Mucosa of rectum (tissue), 2 donors: ENCODE data around the gene HYKK.
A peak's percentile ranks its signal among the peaks of the same experiment; 100 is the strongest.

Source experiments
- H3K27ac ChIP-seq, 2 donors: one replicate each; pipeline ENCODE4 v1.7.0; 2013; ENCODE audit warnings: inconsistent platforms in 2 of 2, low read depth in 2 of 2, low read length in 2 of 2
- H3K27me3 ChIP-seq, 2 donors: one replicate each; pipeline ENCODE4 v1.7.0; 2013; ENCODE audit warnings: low read length in 2 of 2; ENCODE audit not compliant: control insufficient read depth in 2 of 2, insufficient read depth in 2 of 2
- H3K36me3 ChIP-seq, 2 donors: one replicate each; pipeline ENCODE4 v1.7.0; 2013; ENCODE audit warnings: low read length in 2 of 2; ENCODE audit not compliant: control insufficient read depth in 2 of 2, insufficient read depth in 2 of 2
- H3K4me1 ChIP-seq, 2 donors: one replicate each; pipeline ENCODE4 v1.7.0; 2013; ENCODE audit warnings: low read length in 2 of 2, mild to moderate bottlenecking in 1 of 2; ENCODE audit not compliant: control insufficient read depth in 2 of 2, insufficient read depth in 2 of 2
- H3K4me3 ChIP-seq, 2 donors: one replicate each; pipeline ENCODE4 v1.7.0; 2013; ENCODE audit warnings: low read length in 2 of 2
- H3K9ac ChIP-seq, 2 donors: one replicate each; pipeline ENCODE4 v1.7.0; 2013; ENCODE audit warnings: low read length in 2 of 2, low read depth in 1 of 2, mild to moderate bottlenecking in 1 of 2
- H3K9me3 ChIP-seq, 2 donors: one replicate each; pipeline ENCODE4 v1.7.0; 2013; ENCODE audit warnings: low read length in 2 of 2; ENCODE audit not compliant: control insufficient read depth in 2 of 2
- donor health status: healthy.
- donor health status: Normal muscosa, but diverticular disease.

HYKK gene

GRCh38 chr15:78506971-78507830, at the start of gene HYKK:
Gene HYKK, plus strand, starts transcription at chr15:78507577. Its CDS starts 5,512 bp downstream, at chr15:78513089.
- H3K9ac ChIP-seq = peak within 1 kb of the TSS; percentile 77 to 81
- H3K4me3 ChIP-seq = peak within 1 kb of the TSS; percentile 90 to 92
- peak within 1 kb of the TSS; percentile 51 to 65 for H3K27ac ChIP-seq
- no peaks in the 10 kb centered on the region for H3K27me3 ChIP-seq
- no peaks in the 10 kb centered on the region for H3K9me3 ChIP-seq
- no peaks in the 10 kb centered on the region for H3K36me3 ChIP-seq
- H3K4me1 ChIP-seq = peaks cover 6 to 7% of the 10 kb centered on the region in 2 donors

DNA sequence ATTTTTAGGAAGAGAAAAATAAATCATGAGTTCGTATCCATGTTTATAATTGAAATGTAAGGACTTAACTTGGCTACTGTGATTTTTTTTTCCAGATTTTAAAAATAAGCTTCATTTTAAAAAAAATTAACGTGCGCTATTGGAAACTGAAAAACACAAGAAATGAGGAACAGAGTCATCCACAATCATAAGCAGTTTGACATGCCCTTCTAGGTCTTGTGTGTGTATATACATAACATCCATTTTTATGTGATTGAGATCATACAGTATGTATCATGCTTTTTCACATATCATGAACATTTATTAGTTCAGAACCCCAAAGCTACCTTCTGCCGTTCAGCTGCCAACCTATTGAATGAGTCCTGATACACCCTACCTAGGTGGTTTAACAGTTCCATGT, 46.6 kb upstream of the HYKK start:
- H3K9me3 ChIP-seq = no peaks in the 10 kb centered on the region
- H3K4me3 ChIP-seq = no peak overlapping the region
- no peak overlapping the region for H3K9ac ChIP-seq
- peaks cover 3 to 11% of the 10 kb centered on the region in 2 donors for H3K4me1 ChIP-seq
- H3K36me3 ChIP-seq = peaks cover 24 to 27% of the 10 kb centered on the region in 2 donors
- H3K27ac ChIP-seq = no peak overlapping the region
- H3K27me3 ChIP-seq = no peaks in the 10 kb centered on the region

DNA sequence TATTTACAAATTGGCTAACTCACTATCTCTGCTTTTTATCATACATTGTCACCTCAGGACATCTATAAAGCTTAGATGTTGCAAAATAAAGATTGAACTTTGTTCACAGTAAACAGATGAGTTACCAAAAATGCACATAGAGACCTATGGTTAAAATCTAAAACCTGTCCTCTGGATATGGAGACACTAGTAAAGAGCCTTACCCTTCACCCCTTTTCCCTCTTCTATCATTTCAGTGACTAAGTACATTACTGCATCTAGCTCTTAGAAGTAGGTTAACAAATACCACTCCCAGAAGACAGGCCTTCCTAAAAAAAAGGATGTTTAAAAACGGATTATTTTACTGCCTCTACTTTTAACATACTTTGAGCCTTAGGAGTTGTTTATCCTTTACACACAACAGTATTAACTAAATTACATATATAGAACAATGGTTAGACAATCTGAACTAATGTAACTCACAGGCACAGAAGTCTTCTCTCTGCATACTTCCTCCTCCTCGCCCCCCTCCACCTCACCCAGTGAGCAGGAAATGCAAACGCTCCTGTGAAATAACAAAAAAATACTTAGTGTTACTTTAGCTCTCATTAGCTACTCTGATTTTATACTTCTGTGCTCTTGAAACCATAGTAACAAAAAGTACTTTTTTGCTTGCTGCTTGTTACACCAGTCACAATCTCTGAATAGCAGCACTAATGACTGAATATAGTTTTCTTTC, 46.0 kb upstream of the HYKK start:
- no peak overlapping the region for H3K27ac ChIP-seq
- H3K36me3 ChIP-seq = peaks cover 29 to 33% of the 10 kb centered on the region in 2 donors
- H3K9me3 ChIP-seq = no peaks in the 10 kb centered on the region
- no peak overlapping the region for H3K4me3 ChIP-seq
- H3K9ac ChIP-seq = no peak overlapping the region
- peaks cover 0 to 7% of the 10 kb centered on the region in 2 donors for H3K4me1 ChIP-seq
- H3K27me3 ChIP-seq = no peaks in the 10 kb centered on the region

- Histone ChIP-seq H3K27ac (no peak overlapping the region), H3K36me3 (peaks cover 68 to 73% of the 10 kb centered on the region in 2 donors)
Measured at GRCh38 chr15:78469031-78469430, 38.3 kb upstream of the HYKK start.

GRCh38 chr15:78477295-78477694, 30.1 kb upstream of the HYKK start:
- H3K36me3 ChIP-seq = peaks cover 42 to 59% of the 10 kb centered on the region in 2 donors

More at GRCh38 chr15:78469031-78469430, 38.3 kb upstream of the HYKK start:
- no peak overlapping the region for H3K9ac ChIP-seq
- no peaks in the 10 kb centered on the region for H3K4me1 ChIP-seq
- H3K27me3 ChIP-seq = no peaks in the 10 kb centered on the region
- H3K9me3 ChIP-seq = no peaks in the 10 kb centered on the region
- no peak overlapping the region for H3K4me3 ChIP-seq

GRCh38 chr15:78479650-78480049, 27.7 kb upstream of the HYKK start:
- H3K27me3 ChIP-seq = no peaks in the 10 kb centered on the region
- H3K9ac ChIP-seq = no peak overlapping the region
- H3K36me3 ChIP-seq = peaks cover 42 to 59% of the 10 kb centered on the region in 2 donors
- no peaks in the 10 kb centered on the region for H3K9me3 ChIP-seq
- no peak overlapping the region for H3K27ac ChIP-seq
- H3K4me1 ChIP-seq = no peaks in the 10 kb centered on the region
- H3K4me3 ChIP-seq = no peak overlapping the region

More at GRCh38 chr15:78477295-78477694, 30.1 kb upstream of the HYKK start:
- H3K4me3 ChIP-seq = no peak overlapping the region
- H3K4me1 ChIP-seq = no peaks in the 10 kb centered on the region
- no peak overlapping the region for H3K27ac ChIP-seq
- H3K9ac ChIP-seq = no peak overlapping the region
- no peaks in the 10 kb centered on the region for H3K9me3 ChIP-seq
- H3K27me3 ChIP-seq = no peaks in the 10 kb centered on the region

GRCh38 chr15:78481917-78482316, 25.5 kb upstream of the HYKK start:
- H3K4me3 ChIP-seq = no peak overlapping the region
- H3K27me3 ChIP-seq = no peaks in the 10 kb centered on the region
- H3K4me1 ChIP-seq = no peaks in the 10 kb centered on the region
- no peaks in the 10 kb centered on the region for H3K9me3 ChIP-seq
- H3K27ac ChIP-seq = no peak overlapping the region
- H3K36me3 ChIP-seq = peaks cover 45 to 66% of the 10 kb centered on the region in 2 donors
- no peak overlapping the region for H3K9ac ChIP-seq

DNA sequence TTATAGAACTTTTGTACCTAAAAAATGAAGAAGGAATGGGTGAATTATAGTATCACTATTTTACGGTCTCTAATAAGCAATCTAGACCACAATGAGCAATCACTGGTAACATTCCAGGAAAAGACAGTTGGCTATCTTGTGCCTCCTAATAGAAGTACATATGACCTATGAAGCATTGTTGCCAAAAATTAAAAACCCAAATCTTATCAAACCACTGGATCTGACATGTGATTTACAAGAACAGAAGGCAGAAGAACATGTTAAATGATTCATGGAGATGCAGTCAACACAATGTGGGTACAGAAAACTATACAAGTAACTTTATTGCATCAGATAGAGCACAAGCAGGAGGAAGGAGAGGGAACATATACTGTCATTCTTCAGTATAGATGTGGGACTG, 14.5 kb upstream of the HYKK start:
- no peaks in the 10 kb centered on the region for H3K4me1 ChIP-seq
- H3K4me3 ChIP-seq = no peak overlapping the region
- H3K9ac ChIP-seq = no peak overlapping the region
- H3K36me3 ChIP-seq = peaks cover 48 to 65% of the 10 kb centered on the region in 2 donors
- no peak overlapping the region for H3K27ac ChIP-seq
- H3K27me3 ChIP-seq = no peaks in the 10 kb centered on the region
- no peaks in the 10 kb centered on the region for H3K9me3 ChIP-seq

DNA sequence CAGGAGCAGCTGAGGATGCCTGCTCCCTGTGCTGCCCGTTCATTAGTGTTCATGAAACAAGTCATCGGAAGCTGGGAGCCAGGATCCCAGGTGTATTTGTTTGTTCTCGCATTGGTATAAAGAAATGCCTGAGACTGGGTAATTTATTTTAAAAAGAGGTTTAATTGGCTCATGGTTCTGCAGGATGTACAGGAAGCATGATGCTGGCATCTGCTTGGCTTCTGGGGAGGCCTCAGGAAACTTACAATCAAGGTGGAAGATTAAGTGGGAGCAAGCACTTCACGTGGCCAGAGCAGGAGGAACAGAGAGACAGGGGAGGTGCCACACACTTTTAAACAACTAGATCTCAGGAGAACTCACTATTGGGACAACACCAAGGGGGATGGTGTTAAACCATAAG, 5.5 kb upstream of the HYKK start:
- no peak overlapping the region for H3K9ac ChIP-seq
- H3K36me3 ChIP-seq = peaks cover 15 to 17% of the 10 kb centered on the region in 2 donors
- no peak overlapping the region for H3K4me3 ChIP-seq
- no peak overlapping the region for H3K27ac ChIP-seq
- no peaks in the 10 kb centered on the region for H3K9me3 ChIP-seq
- no peaks in the 10 kb centered on the region for H3K27me3 ChIP-seq
- H3K4me1 ChIP-seq = no peaks in the 10 kb centered on the region

DNA sequence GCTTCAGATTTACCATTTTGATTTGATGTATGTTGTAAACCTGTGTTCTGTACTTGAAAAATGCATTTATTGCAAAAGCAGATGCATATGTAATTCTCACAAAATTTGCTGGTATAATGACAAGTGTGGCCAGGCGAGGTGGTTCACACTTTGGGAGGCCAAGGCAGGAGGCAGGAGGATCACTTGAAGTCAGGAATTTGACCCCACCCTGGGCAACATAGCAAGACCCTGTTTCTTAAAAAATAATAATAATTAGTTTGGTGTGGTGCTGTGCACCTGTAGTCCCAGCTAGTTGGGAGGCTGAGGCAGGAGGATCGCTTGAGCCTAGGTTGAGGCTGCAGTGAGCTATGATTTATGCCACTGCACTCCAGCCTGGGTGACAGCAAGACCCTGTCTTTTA, 4.7 kb upstream of the HYKK start:
- Histone ChIP-seq H3K9ac (no peak overlapping the region), H3K4me1 (no peaks in the 10 kb centered on the region), H3K27ac (no peak overlapping the region), H3K9me3 (no peaks in the 10 kb centered on the region), H3K36me3 (peaks cover 11 to 12% of the 10 kb centered on the region in 2 donors), H3K4me3 (no peak overlapping the region), H3K27me3 (no peaks in the 10 kb centered on the region)
